HT1080 (cell line): ENCODE data around the gene ADAM33. TPM values are rescaled to one million over a fixed set of nuclear protein-coding genes. Genes with fewer than 3 reads are reported as not detected.
A peak's percentile ranks its signal among the peaks of the same experiment; 100 is the strongest.

Experiments used
- DNase-seq: peaks from one replicate; pipeline ENCODE4 v3.0.0-alpha.2; 2015; ENCODE audit warnings: low read depth
- total RNA-seq: library from RNA; depleted of rRNA; stranded (reverse); fragments of >200 nt; shearing (Covaris generic); gene quantifications from 2 replicates; pipeline ENCODE4 v1.2.3, GENCODE V29; 2014

The ADAM33 gene
- total RNA-seq, 1 experiment from 2014 or later: not detected

DNA sequence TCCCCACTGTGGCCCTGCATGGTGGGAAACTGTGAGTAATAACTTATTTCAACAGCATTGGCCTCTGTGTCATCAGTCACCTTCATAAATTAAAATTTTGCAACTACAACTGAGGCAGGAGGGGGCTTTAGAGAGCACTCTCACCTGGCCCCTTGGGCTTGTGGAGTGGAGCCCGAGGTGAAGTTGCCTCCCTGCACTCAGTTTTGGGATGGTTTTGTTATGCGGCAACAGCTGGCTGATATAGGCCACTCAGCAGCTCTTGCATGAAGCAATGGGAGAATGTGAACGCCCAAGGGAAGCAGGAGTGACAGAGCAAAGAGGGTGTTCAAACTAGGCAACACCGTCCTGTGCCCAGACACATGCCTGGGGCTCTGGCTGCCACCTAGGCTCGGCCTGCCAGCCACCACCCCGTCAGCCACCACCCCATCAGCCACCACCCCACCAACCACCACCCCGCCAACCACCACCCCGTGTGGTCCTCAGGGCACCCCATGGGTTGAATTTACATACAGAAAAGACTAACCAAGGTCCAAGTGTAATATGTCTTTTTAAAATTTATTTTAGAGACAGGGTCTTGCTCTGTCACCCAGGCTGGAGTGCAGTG lies 14.3 kb downstream of the ADAM33 start:
- no peak for DNase-seq

DNA sequence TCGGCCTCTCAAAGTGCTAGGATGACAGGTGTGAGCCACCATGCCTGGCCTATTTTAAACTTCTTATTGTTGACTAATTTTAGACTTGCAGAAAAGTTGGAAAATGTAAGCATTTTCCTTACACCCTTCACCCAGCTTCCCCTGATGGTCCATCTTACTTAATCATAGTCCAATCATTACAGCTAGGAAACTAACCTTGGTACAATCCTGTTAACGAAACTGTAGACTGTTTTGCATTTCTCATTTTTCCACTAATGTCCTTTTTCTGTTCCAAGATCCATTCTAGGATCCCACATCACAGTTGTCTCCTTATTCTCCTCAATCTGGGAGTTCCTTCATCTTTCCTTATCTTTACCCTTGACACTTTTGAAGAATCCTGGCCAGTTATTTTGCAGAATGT lies 18.0 kb downstream of the ADAM33 start:
- no peak for DNase-seq

- DNase-seq: no peak
Measured at GRCh38 chr20:3663031-3663701, 18.6 kb downstream of the ADAM33 start, which contains the start of gene GFRA4. Gene GFRA4 (minus strand): TSS chr20:3663399. CDS start chr20:3663399, 0 bp downstream.

DNA sequence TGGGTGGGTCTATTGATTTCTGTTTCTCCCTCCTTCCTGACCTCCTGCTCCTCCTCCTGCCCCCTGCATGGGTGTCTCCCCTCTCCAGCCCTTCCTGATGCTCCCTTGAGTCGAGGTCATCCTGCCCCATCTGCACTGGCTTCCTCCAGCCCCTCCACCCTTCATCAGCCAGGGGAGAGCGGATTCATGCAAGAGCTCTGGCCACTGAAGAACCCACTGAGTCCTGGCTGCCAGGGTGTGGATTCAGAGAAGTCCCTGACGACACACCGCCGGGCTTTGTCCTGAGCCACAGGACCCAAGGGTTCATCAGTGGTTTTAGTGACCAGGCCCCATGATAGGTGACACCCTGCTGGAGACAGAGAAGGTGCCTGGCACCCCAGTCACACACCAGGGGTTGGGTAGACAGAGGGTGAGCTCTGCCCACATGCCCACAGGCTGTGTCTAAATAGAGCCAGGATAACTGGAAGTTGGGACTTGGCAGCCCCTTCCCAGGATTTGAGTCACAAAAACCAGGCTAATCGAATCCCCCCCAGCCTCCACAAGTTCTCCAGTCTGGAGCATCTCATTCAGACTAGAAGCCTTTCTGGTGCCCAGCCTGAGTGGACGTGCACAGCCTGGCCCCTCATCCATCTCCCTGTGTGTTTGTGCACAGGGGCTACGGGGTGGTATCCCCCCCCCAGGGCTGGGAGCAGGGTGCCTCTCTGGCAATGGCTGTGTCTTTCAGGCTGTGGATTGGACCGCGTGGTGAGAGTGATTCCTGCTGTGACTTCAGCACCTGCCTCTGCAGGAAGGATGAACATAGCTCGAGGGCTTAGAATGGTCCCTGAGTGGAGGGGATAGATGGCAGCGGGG lies 19.8 kb downstream of the ADAM33 start:
- DNase-seq: no peak

GRCh38 chr20:3661060-3661813 lies 20.6 kb downstream of the ADAM33 start:
- no peak for DNase-seq

DNA sequence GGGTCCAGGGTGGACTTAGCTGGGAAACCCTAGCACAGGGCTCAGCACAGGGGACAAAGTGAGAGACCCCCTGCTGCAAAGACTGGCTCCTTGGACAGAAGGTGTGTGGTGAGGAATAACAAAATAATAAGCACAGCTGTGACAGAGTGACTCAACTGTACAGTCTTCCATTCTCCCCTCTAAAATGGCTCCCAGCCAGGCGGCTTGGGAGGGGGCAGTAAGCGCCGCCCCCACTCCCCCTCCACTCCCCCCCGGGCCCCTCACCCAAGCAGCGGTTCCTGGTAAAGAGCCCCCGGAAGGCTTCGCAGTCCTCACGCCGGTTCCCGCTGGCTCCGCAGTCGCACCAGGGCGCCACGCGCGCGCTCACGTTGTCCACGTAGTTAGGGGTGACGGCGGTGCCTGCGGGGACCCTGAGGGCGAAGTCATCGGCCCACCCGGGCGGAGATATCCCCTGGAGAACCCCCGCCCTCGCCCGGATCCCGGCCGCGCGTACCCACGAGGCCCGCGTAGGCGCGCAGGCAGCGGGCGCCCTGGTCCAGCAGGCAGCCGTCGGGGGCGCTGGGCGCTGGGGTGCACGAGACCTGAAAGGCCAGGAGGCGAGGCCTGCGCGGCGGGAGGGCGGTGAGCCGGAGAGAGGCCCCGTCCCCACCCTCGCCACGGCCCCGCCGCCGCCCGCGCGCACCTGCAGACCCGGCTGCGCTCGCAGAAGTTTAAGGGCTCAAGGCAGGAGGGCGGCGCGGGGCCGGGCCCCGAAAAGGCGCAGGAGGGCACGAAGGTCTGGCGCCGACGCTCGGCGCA lies 21.3 kb downstream of the ADAM33 start:
- DNase-seq: no peak

DNA sequence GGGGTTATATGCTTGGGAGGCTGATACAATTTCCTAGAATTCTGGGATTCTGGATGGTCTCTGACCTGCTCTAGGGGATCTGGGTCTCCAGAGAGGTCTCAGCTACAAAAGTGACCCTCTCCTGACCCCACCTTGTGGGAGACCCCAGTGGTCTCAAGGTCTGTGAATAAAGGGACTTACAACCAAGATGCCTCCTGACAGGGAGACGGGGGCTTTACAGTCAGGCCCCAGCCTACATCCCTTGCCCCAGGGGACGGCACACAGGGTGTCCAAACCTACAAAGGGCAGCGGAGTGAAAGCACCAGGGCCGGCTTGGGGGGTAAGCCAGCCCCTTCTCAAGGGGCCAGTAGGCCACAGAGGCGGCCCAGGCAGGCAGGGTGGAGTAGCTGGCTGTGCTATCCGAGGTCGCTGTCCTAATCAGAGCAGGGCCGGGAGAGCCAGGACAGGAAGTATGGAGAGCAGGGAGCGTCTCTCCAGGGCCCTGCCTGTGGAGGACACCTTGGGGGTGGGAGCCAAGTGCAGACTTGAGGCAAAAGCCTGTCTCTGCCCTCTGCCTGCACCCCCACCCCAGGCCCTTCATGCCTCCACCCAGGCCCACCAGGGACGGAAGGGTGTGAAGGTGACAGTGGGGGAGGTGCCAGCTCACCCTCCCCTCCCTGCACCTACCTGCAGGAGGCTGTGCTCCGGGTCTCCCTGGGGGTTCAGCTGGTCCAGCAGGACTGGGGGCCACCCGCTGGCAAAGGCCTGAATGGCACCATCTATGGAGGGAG lies 22.1 kb downstream of the ADAM33 start:
- no peak for DNase-seq

DNA sequence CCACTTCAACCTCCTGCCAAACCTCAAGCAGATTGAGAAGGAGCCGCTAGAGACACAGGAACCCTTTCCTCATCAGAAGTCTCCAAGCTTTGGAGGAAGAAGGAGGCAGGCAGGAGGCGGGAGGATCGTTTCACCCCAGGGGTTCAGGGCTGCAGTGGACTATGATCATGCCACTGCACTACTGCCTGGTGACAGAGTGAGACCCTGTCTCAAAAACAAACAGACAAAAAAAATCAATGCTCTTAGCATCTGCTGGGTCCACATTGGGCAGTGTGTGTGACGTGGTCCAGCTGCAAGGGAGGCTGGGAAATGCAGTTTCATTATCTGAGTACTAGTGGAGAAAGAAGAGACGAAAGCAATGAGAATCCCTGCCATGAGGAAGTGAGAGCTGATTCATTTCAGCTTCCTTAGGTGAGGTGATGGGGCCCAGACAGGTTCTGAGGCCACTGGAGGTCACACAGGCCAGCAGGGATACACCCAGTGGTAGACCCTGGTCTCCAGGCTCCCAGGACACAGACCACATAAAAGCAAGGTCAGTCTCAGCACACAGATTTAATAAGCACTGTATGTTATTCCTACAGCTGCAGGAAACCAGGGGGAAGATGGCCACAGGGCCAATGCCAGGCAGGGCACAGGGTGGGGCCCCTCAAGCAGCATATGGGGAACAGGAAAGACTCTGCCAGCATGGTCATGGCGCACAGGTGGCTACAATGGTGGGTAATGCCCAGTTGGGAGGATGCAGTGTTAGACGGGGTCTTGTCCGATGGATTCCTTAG lies 22.9 kb downstream of the ADAM33 start:
- DNase-seq: peak; percentile 31

DNA sequence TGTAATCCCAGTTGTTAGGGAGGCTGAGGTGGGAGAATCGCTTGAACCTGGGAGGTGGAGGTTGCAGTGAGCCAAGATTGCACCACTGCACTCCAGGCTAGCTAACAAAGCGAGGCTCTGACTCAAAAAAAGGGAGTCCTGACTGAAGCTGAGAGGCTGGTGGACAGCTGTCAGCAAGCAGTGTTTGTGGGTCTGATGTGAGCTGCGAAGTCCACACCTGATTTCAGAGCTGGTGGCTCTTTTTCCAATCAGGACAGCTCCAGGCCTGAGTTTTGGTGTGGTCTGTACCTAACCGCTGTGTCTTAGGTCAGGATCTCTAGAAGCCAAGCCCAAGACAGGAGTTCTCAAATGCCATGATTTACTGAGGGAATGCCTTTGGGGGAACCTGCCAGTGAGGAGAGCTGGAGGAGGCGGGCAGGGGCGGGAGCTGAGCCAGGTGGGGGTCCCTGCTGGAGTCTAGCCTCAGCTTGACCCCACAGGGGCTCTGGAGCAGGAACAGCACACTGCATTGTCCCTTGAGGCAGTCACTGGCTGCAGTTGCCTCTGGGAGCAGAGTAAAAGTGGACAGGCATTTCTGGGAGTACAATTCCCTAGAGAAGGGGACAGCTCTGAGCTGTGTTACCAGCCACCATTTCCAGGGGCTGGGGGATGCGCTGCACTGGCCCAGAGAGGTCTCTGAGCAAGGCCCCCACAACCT lies 23.6 kb downstream of the ADAM33 start:
- no peak for DNase-seq

GRCh38 chr20:3655131-3655405 lies 26.7 kb downstream of the ADAM33 start:
- DNase-seq: no peak

DNA sequence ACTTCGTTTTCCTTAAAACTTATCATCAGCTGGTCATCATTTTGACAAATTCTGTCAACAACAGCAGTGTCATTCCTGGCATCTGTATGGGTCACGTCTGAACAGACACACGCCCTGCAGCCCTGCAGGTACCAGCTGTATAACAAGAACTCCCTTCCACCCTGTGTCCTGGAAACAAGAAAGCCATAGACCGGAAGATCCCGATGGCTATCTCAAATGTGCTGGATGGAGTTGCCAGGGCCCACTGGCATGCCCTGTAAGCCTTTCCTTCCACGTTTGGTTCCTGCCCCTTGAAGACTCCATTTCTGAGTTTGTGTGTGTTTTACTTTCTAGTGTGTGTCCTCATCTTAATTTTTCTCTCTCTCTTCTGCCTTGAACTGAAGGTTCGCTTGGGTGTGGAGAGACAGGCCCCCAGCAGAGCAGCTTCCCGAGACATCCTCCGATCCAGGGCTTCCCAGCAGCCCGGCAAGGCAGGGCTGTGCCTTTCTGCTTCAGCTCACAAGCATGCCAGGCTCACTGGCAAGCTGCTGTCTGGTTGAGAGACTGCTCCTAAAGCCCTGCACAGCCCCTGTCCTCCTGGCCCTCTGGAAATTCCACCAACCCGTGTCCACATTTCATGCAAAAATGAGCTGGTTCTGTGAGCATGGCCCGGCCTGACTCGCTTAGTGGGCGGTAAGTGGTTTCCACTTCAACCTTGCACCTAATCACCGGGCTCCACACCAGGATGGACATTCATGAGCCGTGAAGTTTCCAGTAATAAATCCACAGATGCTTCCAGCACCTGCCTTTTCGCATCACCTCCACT lies 27.3 kb downstream of the ADAM33 start:
- DNase-seq: no peak

GRCh38 chr20:3653921-3654320 lies 27.9 kb downstream of the ADAM33 start:
- DNase-seq: no peak

DNA sequence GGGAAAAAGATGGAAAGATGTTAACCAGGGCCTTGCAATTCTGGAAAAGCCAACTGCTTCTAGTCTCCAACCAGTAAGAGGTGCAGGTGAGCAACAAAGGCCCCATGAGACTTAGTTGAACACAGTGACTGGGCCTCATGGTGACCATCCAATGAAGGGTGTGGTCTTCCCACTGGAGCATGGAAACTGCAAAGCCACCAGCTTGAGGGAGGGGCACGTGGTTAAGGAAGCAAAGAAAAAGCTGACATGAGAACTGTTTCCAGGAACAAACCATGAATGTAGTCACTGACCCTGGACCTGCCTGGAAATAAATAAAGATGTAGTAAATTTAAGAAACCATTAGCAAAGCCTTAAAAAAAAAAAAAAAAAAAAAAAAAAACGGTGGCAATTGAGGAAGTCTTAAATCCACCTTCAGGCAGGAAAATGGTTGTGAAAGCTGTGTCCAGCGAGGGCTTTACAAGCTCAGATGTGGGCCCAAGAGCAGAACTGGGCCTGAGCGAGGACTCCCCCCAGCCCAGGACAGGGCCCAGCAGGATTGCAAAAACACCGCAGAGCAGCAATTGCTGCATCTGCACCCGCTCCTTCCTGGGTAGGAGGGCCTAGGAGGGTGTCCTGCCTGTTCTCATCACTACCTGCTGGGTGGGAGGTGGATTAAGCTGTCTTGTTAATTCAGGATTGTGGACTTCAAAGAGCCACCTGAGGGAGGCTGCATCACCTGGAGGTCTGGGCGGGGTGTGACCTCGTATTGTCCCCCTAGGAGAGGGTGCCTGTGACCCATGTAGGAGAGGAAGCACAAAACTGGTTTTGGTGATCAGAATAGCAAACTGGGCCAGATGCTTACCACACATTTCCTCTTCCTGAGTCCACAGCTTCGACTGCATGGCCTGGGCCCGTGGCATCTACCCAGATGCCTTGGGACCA lies 28.9 kb downstream of the ADAM33 start:
- DNase-seq: no peak

- DNase-seq: no peak
Measured at GRCh38 chr20:3652221-3652620, 29.6 kb downstream of the ADAM33 start.

DNA sequence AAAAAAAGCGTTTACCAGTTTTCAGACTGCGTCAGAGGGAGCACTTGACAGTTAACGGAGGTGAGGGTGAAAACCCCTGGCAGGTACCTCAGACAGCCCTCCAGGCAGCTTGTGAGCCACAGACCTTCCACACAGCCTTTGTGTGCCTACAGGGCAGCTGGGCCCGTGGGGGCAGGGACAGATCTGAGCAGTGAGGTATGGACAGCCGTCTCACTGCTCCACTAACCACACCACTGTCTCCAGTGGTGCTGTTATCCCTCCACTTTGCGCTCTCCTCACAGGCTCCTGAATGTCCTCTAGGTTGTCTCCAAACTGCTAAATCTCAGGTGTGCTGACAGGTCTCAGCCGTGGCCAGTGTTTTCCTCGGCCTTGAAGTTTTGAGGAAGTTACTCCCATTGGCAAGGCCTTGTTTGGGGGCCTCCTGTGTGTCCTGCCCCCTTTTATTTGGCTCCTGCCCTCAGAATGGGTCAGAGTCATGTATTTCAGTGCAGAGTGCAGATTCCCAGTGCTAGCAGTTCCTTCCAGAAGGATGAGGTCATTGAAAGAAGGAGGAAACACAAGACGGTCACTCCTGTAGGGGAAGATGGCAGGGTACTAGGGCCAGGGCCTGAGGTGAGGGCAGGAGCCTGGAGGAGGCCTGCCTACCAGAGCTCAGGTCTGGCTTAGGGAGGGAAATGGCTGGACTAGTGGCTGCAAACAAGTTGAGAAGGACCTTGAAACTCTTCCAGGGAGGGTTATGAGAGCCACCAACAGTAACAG lies 30.4 kb downstream of the ADAM33 start:
- DNase-seq: no peak

DNA sequence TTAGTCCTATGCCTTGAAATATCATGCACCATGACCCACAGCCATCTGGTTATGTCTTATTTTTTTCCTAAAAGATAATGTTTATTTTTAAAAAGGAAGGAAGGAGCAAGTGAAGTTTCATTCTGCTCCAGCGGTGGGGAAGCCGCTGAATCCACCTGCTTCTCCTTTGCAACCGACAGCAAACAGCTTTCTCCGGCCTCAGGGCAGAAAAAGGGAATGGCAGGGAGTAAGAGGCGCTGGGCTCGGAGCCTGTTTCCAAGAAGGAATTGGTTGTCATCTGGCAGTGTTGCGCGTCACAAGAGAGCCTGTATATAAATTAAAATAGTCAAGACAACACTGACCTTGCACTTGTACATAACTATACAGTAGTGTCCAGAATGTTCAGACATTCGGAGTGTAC lies 32.9 kb downstream of the ADAM33 start:
- no peak for DNase-seq
